Neural cell (in vitro differentiated cells): ENCODE results near the gene MRTO4. TPM values are rescaled to one million over a fixed set of nuclear protein-coding genes. Genes with fewer than 3 reads are reported as not detected.

Source experiments
- H2AFZ ChIP-seq: fragments of 200-600, 300-800 bp; sonication (generic), shearing (Covaris generic); 2 replicates; pipeline ENCODE4 v1.6.0; 2014; ENCODE audit warnings: low read depth, mild to moderate bottlenecking, antibody characterized with exemption, low read length, moderate library complexity
- H3F3A ChIP-seq: fragments of 200-600 bp; shearing (Covaris generic); 2 replicates; pipeline ENCODE4 v1.6.1; 2016; ENCODE audit warnings: mild to moderate bottlenecking, moderate library complexity, mixed read lengths, antibody characterized with exemption, low read length; ENCODE audit not compliant: insufficient read depth, poor library complexity, severe bottlenecking
- H3K27ac ChIP-seq: fragments of 200-600, 300-800 bp; sonication (generic), shearing (Covaris generic); 2 replicates; pipeline ENCODE4 v1.5.1; 2014; ENCODE audit warnings: mild to moderate bottlenecking, low read length, moderate library complexity
- H3K27me3 ChIP-seq: fragments of 300-800, 200-600 bp; sonication (generic), shearing (Covaris generic); 2 replicates; pipeline ENCODE4 v1.6.0; 2014; ENCODE audit warnings: mild to moderate bottlenecking, low read depth, low read length, moderate library complexity; ENCODE audit not compliant: insufficient read depth
- H3K36me3 ChIP-seq: fragments of 300-800, 200-600 bp; sonication (generic), shearing (Covaris generic); 2 replicates; pipeline ENCODE4 v1.5.1; 2014; ENCODE audit warnings: mild to moderate bottlenecking, antibody characterized with exemption, low read length, moderate library complexity; ENCODE audit not compliant: insufficient read depth
- H3K4me2 ChIP-seq: fragments of 300-800, 200-600 bp; sonication (generic), shearing (Covaris generic); 2 replicates; pipeline ENCODE4 v1.6.0; 2014; ENCODE audit warnings: mild to moderate bottlenecking, low read length
- H3K4me3 ChIP-seq: fragments of 300-800, 200-600 bp; sonication (generic), shearing (Covaris generic); 2 replicates; pipeline ENCODE4 v1.5.1; 2014; ENCODE audit warnings: mild to moderate bottlenecking, low read length, moderate library complexity
- H3K79me2 ChIP-seq: fragments of 200-600 bp; shearing (Covaris generic); replicated peaks from 2 replicates; pipeline ENCODE4 v1.6.0; 2014; ENCODE audit warnings: mild to moderate bottlenecking, low read length, moderate library complexity; ENCODE audit not compliant: insufficient read depth
- H3K9ac ChIP-seq: fragments of 300-800, 200-600 bp; sonication (generic), shearing (Covaris generic); 2 replicates; pipeline ENCODE4 v1.6.1; 2016; ENCODE audit warnings: mild to moderate bottlenecking, low read length, mixed read lengths
- H3K9me2 ChIP-seq: fragments of 200-600 bp; shearing (Covaris generic); 2 replicates; pipeline ENCODE4 v1.6.1; 2016; ENCODE audit warnings: mild to moderate bottlenecking, low read length, mixed read lengths; ENCODE audit not compliant: insufficient read depth
- H3K9me3 ChIP-seq: fragments of 200-600, 300-800 bp; sonication (generic), shearing (Covaris generic); 2 replicates; pipeline ENCODE4 v1.6.1; 2016; ENCODE audit warnings: mild to moderate bottlenecking, mixed run types, low read length, moderate library complexity, mixed read lengths
- H4K20me1 ChIP-seq: fragments of 200-600 bp; shearing (Covaris generic); 2 replicates; pipeline ENCODE4 v1.6.1; 2016; ENCODE audit warnings: mild to moderate bottlenecking, mixed run types; ENCODE audit not compliant: insufficient read depth
- EP300 ChIP-seq: fragments of 450-650 bp; conservative IDR thresholded peaks from 2 replicates; pipeline ENCODE4 v1.6.1; 2014; ENCODE audit warnings: antibody characterized with exemption, mild to moderate bottlenecking, moderate library complexity; ENCODE audit not compliant: poor library complexity, severe bottlenecking
- EZH2 ChIP-seq: fragments of 200-600, 300-800 bp; shearing (Covaris generic), sonication (generic); IDR thresholded peaks from 2 replicates; pipeline ENCODE4 v1.6.1; 2014; ENCODE audit warnings: antibody characterized with exemption, low read length, borderline replicate concordance, mild to moderate bottlenecking; ENCODE audit not compliant: insufficient read depth, poor library complexity, severe bottlenecking
- MXI1 ChIP-seq: fragments of 450-650 bp; conservative IDR thresholded peaks from 2 replicates; pipeline ENCODE4 v1.6.1; 2014; ENCODE audit warnings: antibody characterized with exemption, mild to moderate bottlenecking; ENCODE audit not compliant: poor library complexity, severe bottlenecking
- POLR2AphosphoS5 ChIP-seq: IDR thresholded peaks from 2 replicates; pipeline ENCODE4 v1.6.1; 2012
- RAD21 ChIP-seq: fragments of 450-650 bp; conservative IDR thresholded peaks from 2 replicates; pipeline ENCODE4 v1.6.1; 2014; ENCODE audit warnings: antibody characterized with exemption, mild to moderate bottlenecking, moderate library complexity
- SMC3 ChIP-seq: fragments of 450-650 bp; conservative IDR thresholded peaks from 2 replicates; pipeline ENCODE4 v1.6.1; 2014; ENCODE audit warnings: antibody characterized with exemption, mild to moderate bottlenecking, moderate library complexity; ENCODE audit not compliant: poor library complexity
- TAF1 ChIP-seq: IDR thresholded peaks from 2 replicates; pipeline ENCODE4 v1.6.1; 2012; ENCODE audit warnings: low read depth
- polyA plus RNA-seq: library from polyadenylated mRNA; depleted of rRNA; stranded (reverse); fragments of >200 nt; gene quantifications from 2 replicates; pipeline ENCODE4 v1.2.3, GENCODE V29; 2014
- TF ChIP-seq, protein P1 (sequence below): IDR thresholded peaks from 2 replicates; pipeline ENCODE4 v1.6.1; 2012; ENCODE audit warnings: borderline replicate concordance
- TF ChIP-seq, protein P2 (sequence below): fragments of 450-650 bp; IDR thresholded peaks from 2 replicates; pipeline ENCODE4 v1.5.1; 2014; ENCODE audit warnings: antibody characterized with exemption, mild to moderate bottlenecking, moderate library complexity; ENCODE audit not compliant: poor library complexity, severe bottlenecking

The MRTO4 gene
- polyA plus RNA-seq, 1 donor from 2014 or later, result 50.2 TPM

DNA sequence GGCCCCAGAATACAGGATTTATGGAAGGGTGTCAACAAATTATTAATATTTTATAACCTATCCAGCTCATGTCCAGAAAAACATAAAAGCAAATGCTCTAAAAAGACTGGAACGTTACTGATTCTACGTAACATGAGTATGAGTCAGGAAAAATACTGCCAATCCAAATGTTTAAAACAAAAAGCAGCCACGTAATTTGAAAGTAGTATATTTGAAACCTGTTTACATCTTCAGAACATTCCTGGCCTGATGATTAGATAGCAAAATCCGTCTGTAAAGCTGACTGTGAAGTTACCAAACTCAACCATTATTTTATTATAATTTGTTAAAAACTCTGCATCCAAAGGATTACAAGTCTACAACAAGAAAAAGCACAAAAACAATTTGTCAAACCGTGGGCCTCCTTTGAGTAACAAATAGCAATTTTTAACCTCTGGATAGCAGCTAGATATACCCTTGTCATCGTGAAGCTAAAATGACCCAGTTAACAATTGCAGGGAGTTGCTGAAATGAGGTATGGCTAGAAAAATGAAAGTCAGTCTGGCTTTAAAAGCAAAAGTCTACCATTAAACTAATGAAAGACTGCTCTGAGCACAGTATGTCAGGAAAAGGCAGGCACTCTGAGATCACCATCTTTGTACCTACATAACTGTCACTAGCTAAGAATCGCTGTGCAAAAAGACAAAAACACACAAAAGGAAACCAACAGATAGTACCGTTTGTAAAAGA is 42.7 kb upstream of the MRTO4 start:
- H3K79me2 ChIP-seq, result peaks cover 89% of the 10 kb centered on the region
- no peaks in the 10 kb centered on the region for H3K9me2 ChIP-seq
- H3K27ac ChIP-seq, result peak overlapping the region; percentile 87
- H4K20me1 ChIP-seq, result no peaks in the 10 kb centered on the region
- peak overlapping the region; percentile 25 for H2AFZ ChIP-seq
- H3K4me3 ChIP-seq, result peak overlapping the region; percentile 89
- TF ChIP-seq MXI1 (no peak), TAF1 (peak; percentile 2)
- no peaks in the 10 kb centered on the region for H3K9me3 ChIP-seq
- no peaks in the 10 kb centered on the region for H3F3A ChIP-seq
- peak overlapping the region; percentile 90 for H3K9ac ChIP-seq
- H3K27me3 ChIP-seq, result no peaks in the 10 kb centered on the region
- peak overlapping the region; percentile 71 for H3K4me2 ChIP-seq
- H3K36me3 ChIP-seq, result no peaks in the 10 kb centered on the region

DNA sequence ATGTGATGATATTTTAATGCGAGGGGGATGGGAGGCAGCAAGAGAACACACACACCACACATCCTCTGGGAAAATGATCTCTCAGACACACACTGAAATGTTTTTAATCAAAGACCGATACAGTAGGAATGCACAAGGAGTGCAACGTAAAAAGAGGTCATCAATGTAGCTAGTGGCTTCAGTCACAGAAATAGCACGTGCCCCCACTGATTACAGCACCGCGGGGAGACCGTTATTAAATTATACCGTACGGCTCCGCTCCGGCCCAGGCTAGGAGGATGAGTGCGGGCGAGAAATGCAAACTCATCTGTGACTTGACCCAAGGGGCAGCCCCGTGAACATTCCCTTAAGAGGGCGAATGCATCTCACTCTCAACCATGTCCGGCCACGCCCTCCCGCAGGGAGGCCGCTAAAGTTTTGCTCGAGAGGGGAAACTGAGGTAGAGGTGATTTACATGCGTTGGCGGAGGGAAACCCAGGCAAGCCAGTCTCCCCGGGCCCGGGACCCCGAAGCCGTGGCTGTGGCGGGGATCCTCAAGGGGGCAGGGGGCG is 42.1 kb upstream of the MRTO4 start:
- no peaks in the 10 kb centered on the region for H3K9me3 ChIP-seq
- H3F3A ChIP-seq, result no peaks in the 10 kb centered on the region
- TF ChIP-seq TAF1 (peak; percentile 9), SMC3 (no peak)
- H3K27ac ChIP-seq, result peak overlapping the region; percentile 87
- H3K4me2 ChIP-seq, result peak overlapping the region; percentile 71
- peaks cover 84% of the 10 kb centered on the region for H3K79me2 ChIP-seq
- peak overlapping the region; percentile 89 for H3K4me3 ChIP-seq
- H3K9ac ChIP-seq, result peak overlapping the region; percentile 90
- H3K36me3 ChIP-seq, result no peaks in the 10 kb centered on the region
- no peaks in the 10 kb centered on the region for H4K20me1 ChIP-seq
- no peaks in the 10 kb centered on the region for H3K9me2 ChIP-seq
- peak overlapping the region; percentile 25 for H2AFZ ChIP-seq
- H3K27me3 ChIP-seq, result no peaks in the 10 kb centered on the region

DNA sequence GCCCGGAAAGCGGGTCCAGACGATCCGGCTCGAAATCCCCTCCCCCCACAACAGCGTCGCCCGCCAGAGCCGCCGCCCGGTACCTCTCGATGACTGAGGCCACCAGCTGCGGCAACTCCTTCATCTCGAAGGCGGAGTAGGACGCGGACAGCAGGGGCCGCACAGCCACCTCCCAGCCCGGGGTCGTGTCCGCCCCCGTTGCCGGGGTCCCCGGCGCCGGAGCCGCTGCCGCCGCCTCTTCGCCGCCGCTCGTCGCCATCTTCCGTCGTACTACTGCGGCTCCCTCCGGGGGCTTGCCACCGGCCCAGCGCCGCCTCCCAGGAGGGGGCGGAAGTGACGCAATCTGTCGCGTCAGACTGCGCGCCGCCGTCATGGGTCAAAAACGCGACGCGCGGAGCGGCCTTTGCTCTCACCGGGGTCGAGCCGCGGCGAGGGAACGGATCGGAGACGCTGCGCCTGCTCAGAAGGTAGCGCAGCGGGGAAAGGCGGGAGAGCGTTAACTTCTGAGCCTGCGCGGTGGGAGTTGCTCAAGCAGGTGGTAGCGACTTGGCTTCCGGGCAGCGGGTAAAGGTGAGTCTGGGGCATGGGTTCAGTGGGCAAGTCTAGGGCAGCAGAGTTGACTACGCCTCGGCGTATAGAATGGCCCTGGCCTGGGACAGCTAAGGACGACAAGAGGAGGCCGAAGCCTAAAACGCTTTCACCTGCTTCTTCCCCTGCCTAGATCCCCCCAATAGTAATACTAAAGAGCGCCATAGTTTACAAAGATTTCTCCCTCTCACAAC is 41.4 kb upstream of the MRTO4 start, which contains the start of gene UBR4:
UBR4 (minus strand) TSS at position 277 of the 782 bp plus-strand sequence; CDS start at position 259, 18 bp downstream.
- Histone ChIP-seq H3K36me3 (no peaks in the 10 kb centered on the region), H3K9me3 (no peaks in the 10 kb centered on the region), H3K4me2 (peak within 1 kb of the TSS; percentile 83), H3K79me2 (peaks cover 78% of the 10 kb centered on the region), H3K27ac (peak within 1 kb of the TSS; percentile 87), H3K9ac (peak within 1 kb of the TSS; percentile 90), H3K4me3 (peak within 1 kb of the TSS; percentile 89), H2AFZ (peak within 1 kb of the TSS; percentile 70), H3F3A (no peaks in the 10 kb centered on the region), H3K27me3 (no peaks in the 10 kb centered on the region), H3K9me2 (no peaks in the 10 kb centered on the region), H4K20me1 (no peaks in the 10 kb centered on the region)
- TF ChIP-seq POLR2AphosphoS5 (peak; percentile 97), RAD21 (peak; percentile 28), SMC3 (peak; percentile 34), TAF1 (peak; percentile 87), EP300 (peak; percentile 86), MXI1 (peak; percentile 87), EZH2 (no peak)
- TF ChIP-seq, protein P1, sequence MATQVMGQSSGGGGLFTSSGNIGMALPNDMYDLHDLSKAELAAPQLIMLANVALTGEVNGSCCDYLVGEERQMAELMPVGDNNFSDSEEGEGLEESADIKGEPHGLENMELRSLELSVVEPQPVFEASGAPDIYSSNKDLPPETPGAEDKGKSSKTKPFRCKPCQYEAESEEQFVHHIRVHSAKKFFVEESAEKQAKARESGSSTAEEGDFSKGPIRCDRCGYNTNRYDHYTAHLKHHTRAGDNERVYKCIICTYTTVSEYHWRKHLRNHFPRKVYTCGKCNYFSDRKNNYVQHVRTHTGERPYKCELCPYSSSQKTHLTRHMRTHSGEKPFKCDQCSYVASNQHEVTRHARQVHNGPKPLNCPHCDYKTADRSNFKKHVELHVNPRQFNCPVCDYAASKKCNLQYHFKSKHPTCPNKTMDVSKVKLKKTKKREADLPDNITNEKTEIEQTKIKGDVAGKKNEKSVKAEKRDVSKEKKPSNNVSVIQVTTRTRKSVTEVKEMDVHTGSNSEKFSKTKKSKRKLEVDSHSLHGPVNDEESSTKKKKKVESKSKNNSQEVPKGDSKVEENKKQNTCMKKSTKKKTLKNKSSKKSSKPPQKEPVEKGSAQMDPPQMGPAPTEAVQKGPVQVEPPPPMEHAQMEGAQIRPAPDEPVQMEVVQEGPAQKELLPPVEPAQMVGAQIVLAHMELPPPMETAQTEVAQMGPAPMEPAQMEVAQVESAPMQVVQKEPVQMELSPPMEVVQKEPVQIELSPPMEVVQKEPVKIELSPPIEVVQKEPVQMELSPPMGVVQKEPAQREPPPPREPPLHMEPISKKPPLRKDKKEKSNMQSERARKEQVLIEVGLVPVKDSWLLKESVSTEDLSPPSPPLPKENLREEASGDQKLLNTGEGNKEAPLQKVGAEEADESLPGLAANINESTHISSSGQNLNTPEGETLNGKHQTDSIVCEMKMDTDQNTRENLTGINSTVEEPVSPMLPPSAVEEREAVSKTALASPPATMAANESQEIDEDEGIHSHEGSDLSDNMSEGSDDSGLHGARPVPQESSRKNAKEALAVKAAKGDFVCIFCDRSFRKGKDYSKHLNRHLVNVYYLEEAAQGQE, result peak; percentile 91
- TF ChIP-seq, protein P2, sequence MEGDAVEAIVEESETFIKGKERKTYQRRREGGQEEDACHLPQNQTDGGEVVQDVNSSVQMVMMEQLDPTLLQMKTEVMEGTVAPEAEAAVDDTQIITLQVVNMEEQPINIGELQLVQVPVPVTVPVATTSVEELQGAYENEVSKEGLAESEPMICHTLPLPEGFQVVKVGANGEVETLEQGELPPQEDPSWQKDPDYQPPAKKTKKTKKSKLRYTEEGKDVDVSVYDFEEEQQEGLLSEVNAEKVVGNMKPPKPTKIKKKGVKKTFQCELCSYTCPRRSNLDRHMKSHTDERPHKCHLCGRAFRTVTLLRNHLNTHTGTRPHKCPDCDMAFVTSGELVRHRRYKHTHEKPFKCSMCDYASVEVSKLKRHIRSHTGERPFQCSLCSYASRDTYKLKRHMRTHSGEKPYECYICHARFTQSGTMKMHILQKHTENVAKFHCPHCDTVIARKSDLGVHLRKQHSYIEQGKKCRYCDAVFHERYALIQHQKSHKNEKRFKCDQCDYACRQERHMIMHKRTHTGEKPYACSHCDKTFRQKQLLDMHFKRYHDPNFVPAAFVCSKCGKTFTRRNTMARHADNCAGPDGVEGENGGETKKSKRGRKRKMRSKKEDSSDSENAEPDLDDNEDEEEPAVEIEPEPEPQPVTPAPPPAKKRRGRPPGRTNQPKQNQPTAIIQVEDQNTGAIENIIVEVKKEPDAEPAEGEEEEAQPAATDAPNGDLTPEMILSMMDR, result peak; percentile 25
